D341Med (cell line): Measurements from ENCODE around the gene PCNX2.
"Not testable (repeated sequence)": the region's sequence is repeated elsewhere in the genome, so short reads cannot be mapped to it uniquely, and the experiment has no call there.

Experiments used
- DNase-seq: peaks from one replicate; pipeline ENCODE4 v3.0.0; 2012; ENCODE audit warnings: low spot score

The PCNX2 gene

GRCh38 chr1:233217832-233218231 is 77.7 kb downstream of the PCNX2 start:
- DNase-seq = no peak

- peak; percentile 52 for DNase-seq
These were observed 79.5 kb downstream of the PCNX2 start for GRCh38 chr1:233216009-233216408.

- peak; percentile 44 for DNase-seq
These were observed 80.3 kb downstream of the PCNX2 start for GRCh38 chr1:233215135-233215760.

GRCh38 chr1:233211595-233211994 is 83.9 kb downstream of the PCNX2 start:
- no peak for DNase-seq

GRCh38 chr1:233211106-233211505 is 84.4 kb downstream of the PCNX2 start:
- DNase-seq = no peak

- no peak for DNase-seq
These were observed 86.0 kb downstream of the PCNX2 start for GRCh38 chr1:233209481-233209880.

GRCh38 chr1:233208687-233209086 is 86.8 kb downstream of the PCNX2 start:
- no peak for DNase-seq

- no peak for DNase-seq
These were observed 97.6 kb downstream of the PCNX2 start for GRCh38 chr1:233197940-233198339.

- no peak for DNase-seq
These were observed 101.8 kb downstream of the PCNX2 start for GRCh38 chr1:233193741-233194140.

GRCh38 chr1:233190987-233191386 is 104.5 kb downstream of the PCNX2 start:
- DNase-seq = no peak

GRCh38 chr1:233189526-233189925 is 106.0 kb downstream of the PCNX2 start:
- DNase-seq = no peak

- DNase-seq = no peak
These were observed 107.5 kb downstream of the PCNX2 start for GRCh38 chr1:233188061-233188460.

- no peak for DNase-seq
These were observed 112.1 kb downstream of the PCNX2 start for GRCh38 chr1:233183226-233184020.

GRCh38 chr1:233182587-233182986 is 112.9 kb downstream of the PCNX2 start:
- DNase-seq = no peak

- DNase-seq = no peak
These were observed 114.7 kb downstream of the PCNX2 start for GRCh38 chr1:233180641-233181364.

GRCh38 chr1:233179638-233180037 is 115.9 kb downstream of the PCNX2 start:
- not testable (repeated sequence) for DNase-seq

GRCh38 chr1:233172201-233172600 is 123.3 kb downstream of the PCNX2 start:
- DNase-seq = no peak

- DNase-seq = no peak
These were observed 124.8 kb downstream of the PCNX2 start for GRCh38 chr1:233170741-233171140.

GRCh38 chr1:233168384-233168783 is 127.1 kb downstream of the PCNX2 start:
- no peak for DNase-seq

GRCh38 chr1:233166896-233167295 is 128.6 kb downstream of the PCNX2 start:
- no peak for DNase-seq

- no peak for DNase-seq
These were observed 131.8 kb downstream of the PCNX2 start for GRCh38 chr1:233163696-233164095.

GRCh38 chr1:233158322-233158721 is 137.2 kb downstream of the PCNX2 start:
- DNase-seq = no peak

GRCh38 chr1:233157245-233157644 is 138.3 kb downstream of the PCNX2 start:
- no peak for DNase-seq
